Activated CD4-positive, alpha-beta T cell treated with anti-CD3 and anti-CD28 coated beads for 36 hours (primary cell): Measurements from ENCODE around the gene KLK15. TPM values are rescaled to one million over a fixed set of nuclear protein-coding genes. Genes with fewer than 3 reads are reported as not detected.

Experiments
- ATAC-seq: fragments of 200-7000 bp; cut with Tn5 transposase; one replicate; pipeline ENCODE4 v1.10.0; 2021; ENCODE audit warnings: mild to moderate bottlenecking, moderate library complexity
- CTCF ChIA-PET: fragments of 350-600 bp; sonication (Branson Sonifier 250); formaldehyde crosslinking; loops from one replicate; lab custom pipeline; 2021; ENCODE audit warnings: antibody characterized with exemption; lab: Charles Lee
- POLR2A ChIA-PET: fragments of 350-600 bp; sonication (Branson Sonifier 250); formaldehyde crosslinking; loops from one replicate; lab custom pipeline; 2021; ENCODE audit warnings: antibody characterized with exemption, inconsistent platforms; lab: Charles Lee
- DNase-seq: peaks from one replicate; pipeline ENCODE4 v3.0.0-alpha.2; 2020
- H3K27ac Mint-ChIP-seq: one replicate; pipeline ENCODE4 v1.8.0; 2021; ENCODE audit warnings: mixed read lengths
- H3K27me3 Mint-ChIP-seq: one replicate; pipeline ENCODE4 v1.8.0; 2021; ENCODE audit warnings: mixed read lengths
- H3K36me3 Mint-ChIP-seq: one replicate; pipeline ENCODE4 v1.8.0; 2021; ENCODE audit warnings: low read depth, mixed read lengths
- H3K4me1 Mint-ChIP-seq: one replicate; pipeline ENCODE4 v1.8.0; 2021; ENCODE audit warnings: mixed read lengths
- H3K4me3 Mint-ChIP-seq: one replicate; pipeline ENCODE4 v1.8.0; 2021; ENCODE audit warnings: mild to moderate bottlenecking, moderate library complexity, mixed read lengths
- H3K9me3 Mint-ChIP-seq: one replicate; pipeline ENCODE4 v1.8.0; 2021; ENCODE audit warnings: low read depth, mixed read lengths
- intact Hi-C, 2 experiments: fragments of 100-400 bp; cut with DNase I in 1 of 2; cut with micrococcal nuclease in 1 of 2; formaldehyde crosslinking; loops; one replicate each; pipeline versions ENCODE4 v1.14.2 to v1.15.1; 2022 to 2024; cut with DNase I, micrococcal nuclease
- total RNA-seq, 2 experiments: library from RNA; stranded (reverse); gene quantifications; one replicate each; pipeline ENCODE4 v1.2.3, GENCODE V29; 2021

KLK15 gene
- total RNA-seq, 2 experiments from 2014 or later, result not detected

DNA sequence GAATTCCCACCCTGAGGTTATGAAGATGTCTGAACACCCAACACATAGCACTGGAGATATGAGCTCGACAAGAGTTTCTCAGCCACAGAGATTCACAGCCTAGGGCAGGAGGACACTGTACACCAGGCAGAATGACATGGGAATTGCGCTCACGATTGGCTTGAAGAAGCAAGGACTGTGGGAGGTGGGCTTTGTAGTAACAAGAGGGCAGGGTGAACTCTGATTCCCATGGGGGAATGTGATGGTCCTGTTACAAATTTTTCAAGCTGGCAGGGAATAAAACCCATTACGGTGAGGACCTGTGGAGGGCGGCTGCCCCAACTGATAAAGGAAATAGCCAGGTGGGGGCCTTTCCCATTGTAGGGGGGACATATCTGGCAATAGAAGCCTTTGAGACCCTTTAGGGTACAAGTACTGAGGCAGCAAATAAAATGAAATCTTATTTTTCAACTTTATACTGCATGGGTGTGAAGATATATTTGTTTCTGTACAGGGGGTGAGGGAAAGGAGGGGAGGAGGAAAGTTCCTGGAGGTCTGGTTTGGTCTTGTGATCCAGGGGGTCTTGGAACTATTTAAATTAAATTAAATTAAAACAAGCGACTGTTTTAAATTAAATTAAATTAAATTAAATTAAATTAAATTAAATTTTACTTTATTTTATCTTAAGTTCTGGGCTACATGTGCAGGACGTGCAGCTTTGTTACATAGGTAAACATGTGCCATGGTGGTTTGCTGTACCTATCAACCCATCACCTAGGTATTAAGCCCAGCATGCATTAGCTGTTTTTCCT lies 28.3 kb upstream of the KLK15 start:
- ChIA-PET CTCF (no interaction called here), POLR2A (no interaction called here)
- intact Hi-C loops, result no loop called here
- peaks cover 40% of the 10 kb centered on the region for H3K27me3 Mint-ChIP-seq
- ATAC-seq (no peak), DNase-seq (no peak)
- H3K4me3 Mint-ChIP-seq, result no peak overlapping the region
- no peaks in the 10 kb centered on the region for H3K4me1 Mint-ChIP-seq
- H3K27ac Mint-ChIP-seq, result no peak overlapping the region
- no peaks in the 10 kb centered on the region for H3K9me3 Mint-ChIP-seq
- no peaks in the 10 kb centered on the region for H3K36me3 Mint-ChIP-seq

- H3K4me1 Mint-ChIP-seq, result no peaks in the 10 kb centered on the region
- no peaks in the 10 kb centered on the region for H3K9me3 Mint-ChIP-seq
- no peak overlapping the region for H3K27ac Mint-ChIP-seq
- intact Hi-C loops, result no loop called here
- no peaks in the 10 kb centered on the region for H3K36me3 Mint-ChIP-seq
- DNase-seq (no peak), ATAC-seq (no peak)
- ChIA-PET POLR2A (no interaction called here), CTCF (no interaction called here)
- no peak overlapping the region for H3K4me3 Mint-ChIP-seq
- H3K27me3 Mint-ChIP-seq, result peaks cover 37% of the 10 kb centered on the region
Observed at GRCh38 chr19:50861010-50861409, 27.6 kb upstream of the KLK15 start.

DNA sequence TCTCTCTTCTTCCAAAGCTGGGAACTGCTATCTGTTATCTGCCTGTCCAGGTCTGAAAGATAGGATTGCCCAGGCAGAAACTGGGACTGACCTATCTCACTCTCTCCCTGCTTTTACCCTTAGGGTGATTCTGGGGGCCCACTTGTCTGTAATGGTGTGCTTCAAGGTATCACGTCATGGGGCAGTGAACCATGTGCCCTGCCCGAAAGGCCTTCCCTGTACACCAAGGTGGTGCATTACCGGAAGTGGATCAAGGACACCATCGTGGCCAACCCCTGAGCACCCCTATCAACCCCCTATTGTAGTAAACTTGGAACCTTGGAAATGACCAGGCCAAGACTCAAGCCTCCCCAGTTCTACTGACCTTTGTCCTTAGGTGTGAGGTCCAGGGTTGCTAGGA lies 26.5 kb upstream of the KLK15 start:
- intact Hi-C loops, result no loop called here
- Mint-ChIP-seq H3K4me1 (no peaks in the 10 kb centered on the region), H3K4me3 (no peak overlapping the region), H3K9me3 (no peaks in the 10 kb centered on the region), H3K36me3 (no peaks in the 10 kb centered on the region), H3K27me3 (peaks cover 46% of the 10 kb centered on the region), H3K27ac (no peak overlapping the region)
- DNase-seq (no peak), ATAC-seq (no peak)
- ChIA-PET CTCF (no interaction called here), POLR2A (no interaction called here)

DNA sequence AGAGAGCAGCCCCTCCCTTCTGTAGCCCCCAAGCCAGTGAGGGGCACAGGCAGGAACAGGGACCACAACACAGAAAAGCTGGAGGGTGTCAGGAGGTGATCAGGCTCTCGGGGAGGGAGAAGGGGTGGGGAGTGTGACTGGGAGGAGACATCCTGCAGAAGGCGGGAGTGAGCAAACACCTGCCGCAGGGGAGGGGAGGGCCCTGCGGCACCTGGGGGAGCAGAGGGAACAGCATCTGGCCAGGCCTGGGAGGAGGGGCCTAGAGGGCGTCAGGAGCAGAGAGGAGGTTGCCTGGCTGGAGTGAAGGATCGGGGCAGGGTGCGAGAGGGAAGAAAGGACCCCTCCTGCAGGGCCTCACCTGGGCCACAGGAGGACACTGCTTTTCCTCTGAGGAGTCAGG lies 25.5 kb upstream of the KLK15 start:
- ATAC-seq, result no peak
- H3K36me3 Mint-ChIP-seq, result no peaks in the 10 kb centered on the region
- ChIA-PET POLR2A (no interaction called here), CTCF (no interaction called here)
- peaks cover 51% of the 10 kb centered on the region for H3K27me3 Mint-ChIP-seq
- H3K4me3 Mint-ChIP-seq, result no peak overlapping the region
- intact Hi-C loops, result no loop called here
- no peak for DNase-seq
- H3K27ac Mint-ChIP-seq, result no peak overlapping the region
- H3K4me1 Mint-ChIP-seq, result no peaks in the 10 kb centered on the region
- H3K9me3 Mint-ChIP-seq, result no peaks in the 10 kb centered on the region

DNA sequence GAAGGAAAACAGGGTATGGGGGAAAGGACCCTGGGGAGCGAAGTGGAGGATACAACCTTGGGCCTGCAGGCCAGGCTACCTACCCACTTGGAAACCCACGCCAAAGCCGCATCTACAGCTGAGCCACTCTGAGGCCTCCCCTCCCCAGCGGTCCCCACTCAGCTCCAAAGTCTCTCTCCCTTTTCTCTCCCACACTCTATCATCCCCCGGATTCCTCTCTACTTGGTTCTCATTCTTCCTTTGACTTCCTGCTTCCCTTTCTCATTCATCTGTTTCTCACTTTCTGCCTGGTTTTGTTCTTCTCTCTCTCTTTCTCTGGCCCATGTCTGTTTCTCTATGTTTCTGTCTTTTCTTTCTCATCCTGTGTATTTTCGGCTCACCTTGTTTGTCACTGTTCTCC lies 24.0 kb upstream of the KLK15 start:
- Mint-ChIP-seq H3K9me3 (no peaks in the 10 kb centered on the region), H3K27me3 (peaks cover 48% of the 10 kb centered on the region), H3K36me3 (no peaks in the 10 kb centered on the region), H3K4me1 (no peaks in the 10 kb centered on the region), H3K27ac (no peak overlapping the region), H3K4me3 (no peak overlapping the region)
- intact Hi-C loops, result no loop called here
- ChIA-PET CTCF (no interaction called here), POLR2A (no interaction called here)
- ATAC-seq, result no peak
- no peak for DNase-seq

- ChIA-PET POLR2A (no interaction called here), CTCF (interaction anchor here (0.7 kb wide), 1 partner anchor 600 kb away, joined by 3 read pairs; no protein-coding TSS in a partner anchor)
- Mint-ChIP-seq H3K27ac (no peak within 1 kb of the TSS), H3K9me3 (no peaks in the 10 kb centered on the region), H3K4me1 (no peaks in the 10 kb centered on the region), H3K27me3 (peaks cover 55% of the 10 kb centered on the region), H3K36me3 (no peaks in the 10 kb centered on the region), H3K4me3 (no peak within 1 kb of the TSS)
- ATAC-seq, result no peak
- DNase-seq, result no peak
- intact Hi-C loops, result no loop called here
Observed at GRCh38 chr19:50854636-50855410, 21.4 kb upstream of the KLK15 start, which contains the start of gene KLK3. KLK3 (plus strand) TSS chr19:50854915; CDS start chr19:50854956, 41 bp downstream.

- DNase-seq, result no peak
- peaks cover 52% of the 10 kb centered on the region for H3K27me3 Mint-ChIP-seq
- no peaks in the 10 kb centered on the region for H3K36me3 Mint-ChIP-seq
- intact Hi-C loops, result no loop called here
- ATAC-seq, result no peak
- H3K27ac Mint-ChIP-seq, result no peak overlapping the region
- ChIA-PET CTCF (no interaction called here), POLR2A (no interaction called here)
- H3K4me1 Mint-ChIP-seq, result no peaks in the 10 kb centered on the region
- no peak overlapping the region for H3K4me3 Mint-ChIP-seq
- no peaks in the 10 kb centered on the region for H3K9me3 Mint-ChIP-seq
Observed at GRCh38 chr19:50851620-50852019, 18.2 kb upstream of the KLK15 start.

GRCh38 chr19:50850738-50851137 lies 17.4 kb upstream of the KLK15 start:
- no peak for DNase-seq
- Mint-ChIP-seq H3K4me1 (no peaks in the 10 kb centered on the region), H3K27ac (no peak overlapping the region), H3K9me3 (no peaks in the 10 kb centered on the region), H3K27me3 (peaks cover 45% of the 10 kb centered on the region), H3K4me3 (no peak overlapping the region), H3K36me3 (no peaks in the 10 kb centered on the region)
- ChIA-PET CTCF (no interaction called here), POLR2A (no interaction called here)
- intact Hi-C loops, result no loop called here
- no peak for ATAC-seq

DNA sequence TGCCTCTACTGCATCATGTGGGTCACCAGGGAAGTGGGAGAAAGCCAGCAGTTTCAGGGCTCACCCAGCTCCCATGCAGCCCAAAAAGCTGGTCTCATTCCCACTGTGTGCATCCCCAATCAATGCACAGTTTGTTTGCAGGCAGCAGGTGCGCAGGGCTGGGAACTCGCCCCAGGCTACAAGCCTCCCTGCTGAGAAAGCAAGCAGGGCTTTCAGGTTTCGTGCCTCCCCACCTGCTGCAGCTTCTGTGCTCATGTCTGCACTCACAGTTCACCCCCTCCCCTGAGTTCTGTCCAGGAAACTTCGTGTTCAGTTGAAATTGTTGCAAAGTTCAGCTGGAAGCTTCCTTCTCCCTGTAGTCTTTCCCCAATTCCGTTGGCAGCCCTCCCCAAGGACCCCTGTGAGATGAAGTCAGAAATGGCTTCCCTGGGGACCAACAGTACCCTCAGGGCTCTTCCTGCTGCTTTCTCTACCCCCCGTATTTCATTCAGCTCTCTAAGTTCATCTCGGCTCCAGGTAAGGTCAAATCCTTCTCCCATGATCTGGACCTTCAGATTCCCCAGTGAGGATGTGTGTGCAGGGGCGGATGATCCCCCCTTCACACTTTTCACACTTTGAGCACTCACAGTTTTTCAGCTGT lies 11.0 kb upstream of the KLK15 start:
- intact Hi-C loops, result no loop called here
- Mint-ChIP-seq H3K27ac (no peak overlapping the region), H3K4me3 (no peak overlapping the region), H3K36me3 (no peaks in the 10 kb centered on the region), H3K9me3 (peaks cover 9% of the 10 kb centered on the region), H3K27me3 (peaks cover 32% of the 10 kb centered on the region), H3K4me1 (no peaks in the 10 kb centered on the region)
- no peak for ATAC-seq
- ChIA-PET POLR2A (no interaction called here), CTCF (no interaction called here)
- DNase-seq, result no peak

- ChIA-PET CTCF (no interaction called here), POLR2A (no interaction called here)
- no peak for DNase-seq
- Mint-ChIP-seq H3K9me3 (peaks cover 9% of the 10 kb centered on the region), H3K27me3 (peaks cover 29% of the 10 kb centered on the region), H3K4me3 (no peak overlapping the region), H3K36me3 (no peaks in the 10 kb centered on the region), H3K4me1 (no peaks in the 10 kb centered on the region), H3K27ac (no peak overlapping the region)
- intact Hi-C loops, result no loop called here
- ATAC-seq, result no peak
Observed at GRCh38 chr19:50843701-50844221, 10.4 kb upstream of the KLK15 start.

DNA sequence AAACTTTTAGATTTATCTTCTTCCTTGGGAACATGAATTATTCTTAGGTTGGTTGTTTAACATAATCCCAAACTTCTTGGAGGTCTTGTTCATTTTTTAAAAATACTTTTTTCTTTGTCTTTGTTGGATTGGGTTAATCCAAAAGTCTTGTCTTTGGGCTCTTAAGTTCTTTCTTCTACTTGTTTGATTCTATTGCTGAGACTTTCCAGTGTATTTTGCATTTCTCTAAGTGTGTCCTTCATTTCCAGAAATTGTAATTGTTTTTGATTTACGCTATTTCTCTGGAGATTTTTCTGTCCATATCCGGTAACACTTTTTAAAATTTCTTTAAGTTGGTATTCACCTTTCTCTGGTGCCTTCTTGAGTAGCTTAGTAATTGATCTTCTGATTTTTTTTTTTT lies 9.8 kb upstream of the KLK15 start:
- H3K27ac Mint-ChIP-seq, result no peak overlapping the region
- H3K27me3 Mint-ChIP-seq, result peaks cover 26% of the 10 kb centered on the region
- no peak for DNase-seq
- ATAC-seq, result no peak
- H3K36me3 Mint-ChIP-seq, result no peaks in the 10 kb centered on the region
- H3K4me1 Mint-ChIP-seq, result no peaks in the 10 kb centered on the region
- intact Hi-C loops, result no loop called here
- CTCF ChIA-PET, result no interaction called here
- H3K4me3 Mint-ChIP-seq, result no peak overlapping the region
- peaks cover 9% of the 10 kb centered on the region for H3K9me3 Mint-ChIP-seq
- POLR2A ChIA-PET, result no interaction called here
